ENCODE results near the gene IQSEC2. TPM values are rescaled to one million over a fixed set of nuclear protein-coding genes. Genes with fewer than 3 reads are reported as not detected.

Gene IQSEC2
- total and polyA plus RNA-seq, 2 experiments from 2014 or later: 4.4 to 7.0 TPM

- no peaks in the 10 kb centered on the region for H3K4me1 ChIP-seq (ENCODE audit: insufficient read depth)
- no peaks in the 10 kb centered on the region for H3K9me2 ChIP-seq (replicated peaks; ENCODE audit: insufficient read depth)
- H3K27me3 ChIP-seq: no peaks in the 10 kb centered on the region
- DNase-seq (ENCODE audit: low spot score): no peak
- no peaks in the 10 kb centered on the region for H3K79me2 ChIP-seq
- H4K20me1 ChIP-seq (ENCODE audit: insufficient read depth, poor library complexity, severe bottlenecking): no peaks in the 10 kb centered on the region
- H2AFZ ChIP-seq: no peak overlapping the region
- no peaks in the 10 kb centered on the region for H3K9me3 ChIP-seq (ENCODE audit: low read depth)
- no peak overlapping the region for H3K27ac ChIP-seq
- WGBS (ENCODE audit: low lambda C conversion rate, missing lambda C conversion rate): 56% methylated on average over 2 of the region's 2 CpGs
- no peak overlapping the region for H3K4me2 ChIP-seq
- no peak for TF ChIP-seq EZH2 (IDR thresholded peaks at IDR 0.05; ENCODE audit: borderline replicate concordance)
- TF ChIP-seq EZH2phosphoT487 (IDR thresholded peaks at IDR 0.05; ENCODE audit: low read depth, severe bottlenecking, unreplicated experiment): no peak
- no peak for TF ChIP-seq CTCF (IDR thresholded peaks at IDR 0.05; ENCODE audit: poor library complexity)
- no peaks in the 10 kb centered on the region for H3K36me3 ChIP-seq (replicated peaks; ENCODE audit: insufficient read depth, low read depth)
- H3K4me3 ChIP-seq: no peak overlapping the region
These were observed 30.1 kb downstream of the IQSEC2 start for GRCh38 chrX:53251307-53251706.

GRCh38 chrX:53250556-53250955 is 30.8 kb downstream of the IQSEC2 start:
- Histone ChIP-seq H3K9me2 (replicated peaks; ENCODE audit: insufficient read depth) (no peaks in the 10 kb centered on the region), H3K4me3 (no peak overlapping the region), H3K4me1 (ENCODE audit: insufficient read depth) (no peaks in the 10 kb centered on the region), H3K9me3 (ENCODE audit: low read depth) (no peaks in the 10 kb centered on the region), H3K36me3 (replicated peaks; ENCODE audit: insufficient read depth, low read depth) (no peaks in the 10 kb centered on the region), H3K27ac (no peak overlapping the region), H3K27me3 (no peaks in the 10 kb centered on the region), H4K20me1 (ENCODE audit: insufficient read depth, poor library complexity, severe bottlenecking) (no peaks in the 10 kb centered on the region), H3K79me2 (no peaks in the 10 kb centered on the region), H2AFZ (no peak overlapping the region), H3K4me2 (no peak overlapping the region)
- WGBS (ENCODE audit: low lambda C conversion rate, missing lambda C conversion rate): 90% methylated on average over 17 of the region's 19 CpGs
- no peak for DNase-seq (ENCODE audit: low spot score)
- no peak for TF ChIP-seq EZH2phosphoT487 (IDR thresholded peaks at IDR 0.05; ENCODE audit: low read depth, severe bottlenecking, unreplicated experiment)
- TF ChIP-seq EZH2 (IDR thresholded peaks at IDR 0.05; ENCODE audit: borderline replicate concordance): no peak
- TF ChIP-seq CTCF (IDR thresholded peaks at IDR 0.05; ENCODE audit: poor library complexity): no peak

GRCh38 chrX:53249408-53250042 is 31.9 kb downstream of the IQSEC2 start:
- H3K4me3 ChIP-seq: no peak overlapping the region
- no peaks in the 10 kb centered on the region for H3K9me3 ChIP-seq (ENCODE audit: low read depth)
- no peaks in the 10 kb centered on the region for H3K79me2 ChIP-seq
- TF ChIP-seq CTCF (IDR thresholded peaks at IDR 0.05; ENCODE audit: poor library complexity): no peak
- TF ChIP-seq EZH2phosphoT487 (IDR thresholded peaks at IDR 0.05; ENCODE audit: low read depth, severe bottlenecking, unreplicated experiment): no peak
- TF ChIP-seq EZH2 (IDR thresholded peaks at IDR 0.05; ENCODE audit: borderline replicate concordance): no peak
- WGBS (ENCODE audit: low lambda C conversion rate, missing lambda C conversion rate): 70% methylated on average over 1 of the region's 1 CpG
- no peak for DNase-seq (ENCODE audit: low spot score)
- no peak overlapping the region for H3K4me2 ChIP-seq
- no peaks in the 10 kb centered on the region for H3K36me3 ChIP-seq (replicated peaks; ENCODE audit: insufficient read depth, low read depth)
- H3K4me1 ChIP-seq (ENCODE audit: insufficient read depth): no peaks in the 10 kb centered on the region
- H4K20me1 ChIP-seq (ENCODE audit: insufficient read depth, poor library complexity, severe bottlenecking): no peaks in the 10 kb centered on the region
- no peaks in the 10 kb centered on the region for H3K27me3 ChIP-seq
- H3K9me2 ChIP-seq (replicated peaks; ENCODE audit: insufficient read depth): no peaks in the 10 kb centered on the region
- no peak overlapping the region for H3K27ac ChIP-seq
- H2AFZ ChIP-seq: no peak overlapping the region

Measured in hepatocyte (in vitro differentiated cells).